GM23338 (cell line): ENCODE data around the gene EGFL6. TPM values are rescaled to one million over a fixed set of nuclear protein-coding genes. Genes with fewer than 3 reads are reported as not detected.

Source experiments
- ATAC-seq: fragments of 200-7000 bp; cut with Tn5 transposase; 3 replicates; pipeline ENCODE4 v1.9.1; 2020
- DNase-seq: peaks from one replicate; pipeline ENCODE4 v3.0.0-alpha.2; 2015; ENCODE audit warnings: low spot score
- H2AFZ ChIP-seq: fragments of 200-600 bp; sonication (generic); 2 replicates; pipeline ENCODE4 v1.8.0; 2016; ENCODE audit warnings: antibody characterized with exemption, mild to moderate bottlenecking, moderate library complexity
- H3F3A ChIP-seq: fragments of 200-600 bp; sonication (generic); replicated peaks from 2 replicates; pipeline ENCODE4 v1.8.0; 2017; ENCODE audit warnings: antibody characterized with exemption, mixed run types, low read depth
- H3K27ac ChIP-seq: fragments of 200-600 bp; sonication (generic); 2 replicates; pipeline ENCODE4 v1.6.1; 2016; ENCODE audit warnings: low read depth
- H3K27me3 ChIP-seq: fragments of 200-600 bp; sonication (generic); 2 replicates; pipeline ENCODE4 v1.8.0; 2016; ENCODE audit warnings: mild to moderate bottlenecking, mixed run types, moderate library complexity; ENCODE audit not compliant: insufficient read depth
- H3K36me3 ChIP-seq: fragments of 200-600 bp; sonication (generic); 2 replicates; pipeline ENCODE4 v1.8.0; 2016; ENCODE audit warnings: mild to moderate bottlenecking; ENCODE audit not compliant: insufficient read depth
- H3K4me1 ChIP-seq: fragments of 200-600 bp; sonication (generic); 2 replicates; pipeline ENCODE4 v1.8.0; 2016; ENCODE audit warnings: mild to moderate bottlenecking, moderate library complexity; ENCODE audit not compliant: insufficient read depth
- H3K4me2 ChIP-seq: fragments of 200-600 bp; sonication (generic); 2 replicates; pipeline ENCODE4 v1.7.1; 2017; ENCODE audit warnings: mixed run types
- H3K4me3 ChIP-seq: fragments of 200-600 bp; sonication (generic); 2 replicates; pipeline ENCODE4 v1.6.1; 2016; ENCODE audit warnings: mixed run types
- H3K79me2 ChIP-seq: fragments of 200-600 bp; sonication (generic); replicated peaks from 2 replicates; pipeline ENCODE4 v1.8.0; 2017; ENCODE audit warnings: mild to moderate bottlenecking; ENCODE audit not compliant: insufficient read depth
- H3K9me2 ChIP-seq: fragments of 200-600 bp; sonication (generic); 2 replicates; pipeline ENCODE4 v1.8.0; 2017; ENCODE audit not compliant: insufficient read depth
- H4K20me1 ChIP-seq: fragments of 200-600 bp; sonication (generic); replicated peaks from 2 replicates; pipeline ENCODE4 v1.8.0; 2017; ENCODE audit warnings: mild to moderate bottlenecking; ENCODE audit not compliant: insufficient read depth
- H3K27ac Mint-ChIP-seq: 2 replicates; pipeline ENCODE4 v1.8.0; 2020; ENCODE audit warnings: inconsistent platforms, mild to moderate bottlenecking, moderate library complexity, mixed read lengths
- H3K27me3 Mint-ChIP-seq: 3 replicates; pipeline ENCODE4 v1.8.0; 2022; ENCODE audit warnings: low read depth, mild to moderate bottlenecking, moderate library complexity, mixed read lengths, inconsistent platforms; ENCODE audit not compliant: insufficient read depth, poor library complexity
- H3K36me3 Mint-ChIP-seq: 3 replicates; pipeline ENCODE4 v1.8.0; 2021; ENCODE audit warnings: low read depth, mild to moderate bottlenecking, inconsistent platforms, moderate library complexity, mixed read lengths
- H3K4me1 Mint-ChIP-seq: 3 replicates; pipeline ENCODE4 v1.8.0; 2020; ENCODE audit warnings: mild to moderate bottlenecking, inconsistent platforms, mixed read lengths
- H3K4me3 Mint-ChIP-seq: 3 replicates; pipeline ENCODE4 v1.8.0; 2021; ENCODE audit warnings: moderate library complexity, mild to moderate bottlenecking, inconsistent platforms, mixed read lengths
- H3K9me3 Mint-ChIP-seq: 3 replicates; pipeline ENCODE4 v1.8.0; 2020; ENCODE audit warnings: moderate library complexity, mild to moderate bottlenecking, inconsistent platforms, mixed read lengths
- CREB1 ChIP-seq: fragments of 250-450 bp; sonication (Bioruptor Pico); IDR thresholded peaks from 2 replicates; pipeline ENCODE4 v1.5.0; 2020; ENCODE audit warnings: low read depth, mild to moderate bottlenecking, moderate library complexity
- CTCF ChIP-seq, 2 experiments: fragments of 200-600 bp in 1 of 2; sonication (generic) in 1 of 2; conservative IDR thresholded peaks; 2 replicates each; pipeline versions ENCODE4 v1.5.1 to v1.6.1; 2016 to 2017; ENCODE audit warnings: antibody characterized with exemption in 2 of 2, low read depth in 2 of 2, mild to moderate bottlenecking in 2 of 2, moderate library complexity in 1 of 2
- ETS1 ChIP-seq: IDR thresholded peaks from 2 replicates; pipeline ENCODE4 v1.6.1; 2016; ENCODE audit warnings: antibody characterized with exemption
- EZH2 ChIP-seq: fragments of 200-600 bp; sonication (generic); IDR thresholded peaks from one replicate; pipeline ENCODE4 v1.8.0; 2017; ENCODE audit warnings: antibody characterized with exemption, mild to moderate bottlenecking, low read depth; ENCODE audit not compliant: unreplicated experiment
- EZH2phosphoT487 ChIP-seq: fragments of 200-600 bp; sonication (generic); IDR thresholded peaks from one replicate; pipeline ENCODE4 v1.8.1; 2018; ENCODE audit warnings: antibody characterized with exemption; ENCODE audit not compliant: unreplicated experiment
- JUNB ChIP-seq: IDR thresholded peaks from one replicate; pipeline ENCODE4 v1.6.1; 2016; ENCODE audit warnings: antibody characterized with exemption; ENCODE audit not compliant: unreplicated experiment
- NANOG ChIP-seq: IDR thresholded peaks from 2 replicates; pipeline ENCODE4 v1.6.1; 2016; ENCODE audit warnings: antibody characterized with exemption, borderline replicate concordance
- POLR2AphosphoS5 ChIP-seq: IDR thresholded peaks from 2 replicates; pipeline ENCODE4 v1.6.1; 2016; ENCODE audit warnings: antibody characterized with exemption, low read depth
- REST ChIP-seq: IDR thresholded peaks from one replicate; pipeline ENCODE4 v1.6.1; 2018; ENCODE audit warnings: antibody characterized with exemption; ENCODE audit not compliant: unreplicated experiment
- STAT1 ChIP-seq: IDR thresholded peaks from one replicate; pipeline ENCODE4 v1.6.1; 2016; ENCODE audit warnings: antibody characterized with exemption; ENCODE audit not compliant: unreplicated experiment
- ZNF114 ChIP-seq: fragments of 250-450 bp; sonication (Bioruptor Pico); IDR thresholded peaks from 2 replicates; pipeline ENCODE4 v1.5.0; 2020; ENCODE audit warnings: mild to moderate bottlenecking, moderate library complexity
- ZNF331 ChIP-seq: fragments of 250-450 bp; sonication (Bioruptor Pico); IDR thresholded peaks from 2 replicates; pipeline ENCODE4 v1.5.0; 2020; ENCODE audit warnings: low read depth, mild to moderate bottlenecking, moderate library complexity
- ZNF462 ChIP-seq: fragments of 250-450 bp; sonication (Bioruptor Pico); IDR thresholded peaks from 2 replicates; pipeline ENCODE4 v1.5.0; 2020; ENCODE audit warnings: mild to moderate bottlenecking, moderate library complexity
- polyA plus RNA-seq: library from polyadenylated mRNA; unstranded; fragments of >200 nt; fragmentation: Nextera tagmentation; extraction: Ambion mirVana; gene quantifications from 2 replicates; pipeline ENCODE4 v1.2.1, GENCODE V29; 2016
- total RNA-seq: library from RNA; depleted of rRNA; stranded (reverse); fragments of >200 nt; shearing (Covaris generic); gene quantifications from 2 replicates; pipeline ENCODE4 v1.2.3, GENCODE V29; 2014

Gene EGFL6
- total and polyA plus RNA-seq, 2 experiments from 2014 or later: 1.2 to 2.6 TPM

GRCh38 chrX:13661735-13662288, 92.4 kb downstream of the EGFL6 start:
- Histone ChIP-seq H3F3A (no peaks in the 10 kb centered on the region), H3K9me2 (no peaks in the 10 kb centered on the region), H3K27me3 (no peaks in the 10 kb centered on the region), H3K4me3 (no peak overlapping the region), H2AFZ (no peak overlapping the region), H3K4me1 (0 out of 2 replicates have a peak, but pooled peaks cover 5% of the 10 kb centered on the region), H3K79me2 (no peaks in the 10 kb centered on the region), H3K36me3 (no peaks in the 10 kb centered on the region), H3K27ac (no peak overlapping the region), H4K20me1 (no peaks in the 10 kb centered on the region), H3K4me2 (no peak overlapping the region)
- Mint-ChIP-seq H3K27ac (no peak overlapping the region), H3K9me3 (no peaks in the 10 kb centered on the region), H3K4me3 (no peak overlapping the region), H3K27me3 (no peaks in the 10 kb centered on the region), H3K4me1 (peaks cover 8% of the 10 kb centered on the region; the same call in 2 of the 3 replicates), H3K36me3 (peaks cover 23% of the 10 kb centered on the region; the same call in 2 of the 3 replicates)
- ATAC-seq: no peak
- TF ChIP-seq ZNF114 (CRISPR knock-in tag) (no peak), EZH2 (no peak), NANOG (no peak), CREB1 (CRISPR knock-in tag) (no peak), EZH2phosphoT487 (no peak), ZNF331 (CRISPR knock-in tag) (no peak), ETS1 (no peak), STAT1 (no peak), REST (no peak), POLR2AphosphoS5 (no peak), CTCF (conservative IDR thresholded peaks at IDR 0.05; ENCODE audit: low read depth in 2 of 2) (no peak), JUNB (no peak), ZNF462 (CRISPR knock-in tag) (no peak)
- DNase-seq: no peak
